Measurements from ENCODE around the gene FA2H.

The FA2H gene

GRCh38 chr16:74742051-74742481 lies 32.6 kb downstream of the FA2H start:
- ChIA-PET CTCF (interaction anchor here (1.8 kb wide), 1 partner anchor 121 kb away, joined by 3 read pairs; no protein-coding TSS in a partner anchor), POLR2A (no interaction called here)
- no peak for TF ChIP-seq CTCF (IDR thresholded peaks at IDR 0.05; ENCODE audit: control extremely low read depth, extremely low read depth, low read depth, missing control alignments)
- no peak for DNase-seq (ENCODE audit: extremely low spot score)

DNA sequence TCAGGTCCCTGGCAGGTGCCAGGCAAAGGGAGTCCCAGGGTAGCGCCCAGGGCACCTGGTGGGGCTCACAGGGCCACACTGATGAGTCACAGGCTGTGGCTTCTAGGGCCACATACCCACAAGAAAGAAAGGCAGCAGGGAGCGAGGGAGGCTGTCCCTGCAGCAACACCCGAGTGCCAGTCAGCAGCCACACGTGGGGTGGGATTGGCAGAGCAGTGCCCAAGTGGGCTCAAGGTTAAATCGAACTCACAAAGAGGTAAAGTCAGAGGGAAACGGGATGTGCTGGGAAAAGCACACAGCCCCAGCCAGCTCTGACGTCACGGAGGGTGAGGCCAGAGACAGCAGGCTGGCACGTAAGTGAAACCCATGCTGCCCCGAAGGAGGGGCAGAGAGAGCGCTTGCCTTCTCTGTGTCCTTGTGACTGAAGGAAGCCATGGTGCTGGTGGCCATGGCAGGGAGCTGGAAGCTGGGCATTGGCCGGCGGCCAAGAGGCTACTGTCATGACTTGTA lies 33.8 kb downstream of the FA2H start:
- TF ChIP-seq CTCF (IDR thresholded peaks at IDR 0.05; ENCODE audit: control extremely low read depth, extremely low read depth, low read depth, missing control alignments): no peak
- POLR2A ChIA-PET: no interaction called here
- CTCF ChIA-PET: no interaction called here
- no peak for DNase-seq (ENCODE audit: extremely low spot score)

- ChIA-PET POLR2A (no interaction called here), CTCF (interaction anchor here (1.6 kb wide), 1 partner anchor 9 kb away, joined by 3 read pairs; no protein-coding TSS in a partner anchor)
- no peak for DNase-seq (ENCODE audit: extremely low spot score)
- no peak for TF ChIP-seq CTCF (IDR thresholded peaks at IDR 0.05; ENCODE audit: control extremely low read depth, extremely low read depth, low read depth, missing control alignments)
Measured at GRCh38 chr16:74739275-74739674, 35.3 kb downstream of the FA2H start.

GRCh38 chr16:74738816-74739215 lies 35.8 kb downstream of the FA2H start:
- ChIA-PET CTCF (interaction anchor here (0.8 to 1.7 kb wide), 5 partner anchors 9 to 124 kb away, joined by 3 to 4 read pairs (median 3); no protein-coding TSS in a partner anchor), POLR2A (no interaction called here)
- no peak for TF ChIP-seq CTCF (IDR thresholded peaks at IDR 0.05; ENCODE audit: control extremely low read depth, extremely low read depth, low read depth, missing control alignments)
- DNase-seq (ENCODE audit: extremely low spot score): no peak

- no peak for TF ChIP-seq CTCF (IDR thresholded peaks at IDR 0.05; ENCODE audit: control extremely low read depth, extremely low read depth, low read depth, missing control alignments)
- ChIA-PET CTCF (interaction anchor here (0.8 to 1.7 kb wide), 4 partner anchors 11 to 125 kb away, joined by 3 to 4 read pairs (median 3); no protein-coding TSS in a partner anchor), POLR2A (no interaction called here)
- no peak for DNase-seq (ENCODE audit: extremely low spot score)
Measured at GRCh38 chr16:74738113-74738541, 36.5 kb downstream of the FA2H start.

- POLR2A ChIA-PET: no interaction called here
- no peak for TF ChIP-seq CTCF (IDR thresholded peaks at IDR 0.05; ENCODE audit: control extremely low read depth, extremely low read depth, low read depth, missing control alignments)
- no peak for DNase-seq (ENCODE audit: extremely low spot score)
- CTCF ChIA-PET: interaction anchor here (1.5 to 1.7 kb wide), 2 partner anchors 11 to 125 kb away, joined by 3 to 4 read pairs; no protein-coding TSS in a partner anchor
Measured at GRCh38 chr16:74737521-74737920, 37.1 kb downstream of the FA2H start.
